ENCODE results near the gene SLC24A3. TPM values are rescaled to one million over a fixed set of nuclear protein-coding genes. Genes with fewer than 3 reads are reported as not detected.

Gene SLC24A3
- total and polyA plus RNA-seq, 2 of the 13 experiments (the other 11 are each of a cell fraction or from before 2014, with no cell fraction given) = not detected

DNA sequence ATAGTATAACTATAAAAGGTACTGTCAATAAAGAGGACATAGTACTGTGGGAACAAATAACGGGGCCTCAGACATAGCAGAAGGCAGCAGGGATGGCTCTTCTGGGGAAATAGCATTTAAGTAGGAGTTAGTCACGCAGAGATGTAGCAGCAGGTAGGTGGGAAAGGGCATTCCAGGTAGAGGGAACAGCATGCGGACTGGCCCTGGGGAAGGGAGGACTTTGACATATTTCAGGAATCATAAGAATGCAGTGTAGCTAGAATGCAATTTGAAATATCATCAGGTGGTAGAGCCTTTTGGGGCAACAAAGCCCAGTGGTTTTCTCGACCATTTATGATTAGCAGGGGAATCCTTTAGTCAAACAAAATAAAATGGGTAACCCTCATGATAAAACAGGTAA is 191.1 kb downstream of the SLC24A3 start (continued):
- TF ChIP-seq, protein P1, sequence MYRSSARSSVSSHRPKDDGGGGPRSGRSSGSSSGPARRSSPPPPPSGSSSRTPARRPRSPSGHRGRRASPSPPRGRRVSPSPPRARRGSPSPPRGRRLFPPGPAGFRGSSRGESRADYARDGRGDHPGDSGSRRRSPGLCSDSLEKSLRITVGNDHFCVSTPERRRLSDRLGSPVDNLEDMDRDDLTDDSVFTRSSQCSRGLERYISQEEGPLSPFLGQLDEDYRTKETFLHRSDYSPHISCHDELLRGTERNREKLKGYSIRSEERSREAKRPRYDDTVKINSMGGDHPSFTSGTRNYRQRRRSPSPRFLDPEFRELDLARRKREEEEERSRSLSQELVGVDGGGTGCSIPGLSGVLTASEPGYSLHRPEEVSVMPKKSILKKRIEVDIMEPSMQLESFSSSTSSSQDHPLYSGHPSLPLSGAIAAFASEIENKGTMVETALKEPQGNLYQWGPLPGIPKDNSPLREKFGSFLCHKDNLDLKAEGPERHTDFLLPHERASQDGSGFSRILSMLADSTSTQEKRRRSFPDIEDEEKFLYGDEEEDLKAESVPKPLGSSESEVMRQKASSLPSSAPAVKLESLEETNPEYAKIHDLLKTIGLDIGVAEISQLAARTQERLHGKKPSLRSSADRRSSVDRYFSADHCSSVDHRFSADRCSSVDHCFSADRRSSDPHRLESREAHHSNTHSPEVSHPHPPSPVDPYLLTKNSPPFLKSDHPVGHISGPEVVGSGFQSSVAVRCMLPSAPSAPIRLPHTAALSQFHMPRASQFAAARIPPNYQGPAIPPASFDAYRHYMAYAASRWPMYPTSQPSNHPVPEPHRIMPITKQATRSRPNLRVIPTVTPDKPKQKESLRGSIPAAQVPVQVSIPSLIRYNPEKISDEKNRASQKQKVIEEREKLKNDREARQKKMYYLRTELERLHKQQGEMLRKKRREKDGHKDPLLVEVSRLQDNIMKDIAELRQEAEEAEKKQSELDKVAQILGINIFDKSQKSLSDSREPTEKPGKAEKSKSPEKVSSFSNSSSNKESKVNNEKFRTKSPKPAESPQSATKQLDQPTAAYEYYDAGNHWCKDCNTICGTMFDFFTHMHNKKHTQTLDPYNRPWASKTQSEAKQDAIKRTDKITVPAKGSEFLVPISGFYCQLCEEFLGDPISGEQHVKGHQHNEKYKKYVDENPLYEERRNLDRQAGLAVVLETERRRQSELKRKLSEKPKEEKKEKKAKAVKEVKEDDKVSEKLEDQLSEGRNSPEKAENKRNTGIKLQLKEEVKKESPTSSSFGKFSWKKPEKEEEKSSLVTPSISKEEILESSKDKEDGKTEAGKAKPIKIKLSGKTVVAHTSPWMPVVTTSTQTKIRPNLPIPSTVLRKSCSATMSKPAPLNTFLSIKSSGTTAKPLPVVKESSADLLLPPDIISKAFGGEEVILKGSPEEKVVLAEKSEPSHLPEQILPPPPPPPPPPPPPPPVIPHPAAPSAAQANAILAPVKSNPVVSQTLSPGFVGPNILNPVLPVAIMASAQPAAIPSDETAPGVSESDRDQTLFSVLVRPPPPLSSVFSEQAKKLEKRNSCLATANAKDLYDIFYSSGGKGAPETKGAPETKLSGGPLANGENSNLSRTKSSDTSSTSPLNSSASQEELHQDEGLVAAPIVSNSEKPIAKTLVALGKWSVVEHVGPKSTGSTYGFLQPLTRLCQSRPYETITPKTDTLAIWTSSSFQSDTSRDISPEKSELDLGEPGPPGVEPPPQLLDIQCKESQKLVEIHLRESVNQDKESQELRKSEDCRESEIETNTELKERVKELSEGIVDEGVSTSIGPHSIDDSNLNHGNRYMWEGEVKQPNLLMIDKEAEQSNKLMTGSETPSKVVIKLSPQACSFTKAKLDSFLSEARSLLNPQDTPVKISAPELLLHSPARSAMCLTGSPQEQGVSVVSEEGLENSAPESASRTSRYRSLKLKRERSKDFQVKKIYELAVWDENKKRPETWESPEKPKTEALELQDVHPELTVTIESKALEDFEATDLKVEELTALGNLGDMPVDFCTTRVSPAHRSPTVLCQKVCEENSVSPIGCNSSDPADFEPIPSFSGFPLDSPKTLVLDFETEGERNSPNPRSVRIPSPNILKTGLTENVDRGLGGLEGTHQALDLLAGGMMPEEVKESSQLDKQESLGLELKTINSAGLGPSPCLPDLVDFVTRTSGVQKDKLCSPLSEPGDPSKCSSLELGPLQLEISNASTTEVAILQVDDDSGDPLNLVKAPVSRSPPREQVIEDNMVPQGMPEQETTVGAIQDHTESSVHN (CRISPR knock-in tag; IDR thresholded peaks at IDR 0.05) = no peak
- TF ChIP-seq, protein P2, sequence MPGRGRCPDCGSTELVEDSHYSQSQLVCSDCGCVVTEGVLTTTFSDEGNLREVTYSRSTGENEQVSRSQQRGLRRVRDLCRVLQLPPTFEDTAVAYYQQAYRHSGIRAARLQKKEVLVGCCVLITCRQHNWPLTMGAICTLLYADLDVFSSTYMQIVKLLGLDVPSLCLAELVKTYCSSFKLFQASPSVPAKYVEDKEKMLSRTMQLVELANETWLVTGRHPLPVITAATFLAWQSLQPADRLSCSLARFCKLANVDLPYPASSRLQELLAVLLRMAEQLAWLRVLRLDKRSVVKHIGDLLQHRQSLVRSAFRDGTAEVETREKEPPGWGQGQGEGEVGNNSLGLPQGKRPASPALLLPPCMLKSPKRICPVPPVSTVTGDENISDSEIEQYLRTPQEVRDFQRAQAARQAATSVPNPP (CRISPR knock-in tag; IDR thresholded peaks at IDR 0.05) = no peak
- TF ChIP-seq ZNF335 (CRISPR knock-in tag; IDR thresholded peaks at IDR 0.05) = no peak
- TF ChIP-seq CHD4 (IDR thresholded peaks at IDR 0.05; ENCODE audit: borderline replicate concordance, low read length) = no peak
- TF ChIP-seq GATAD1 (CRISPR knock-in tag; IDR thresholded peaks at IDR 0.05) = no peak
- TF ChIP-seq, protein P3, sequence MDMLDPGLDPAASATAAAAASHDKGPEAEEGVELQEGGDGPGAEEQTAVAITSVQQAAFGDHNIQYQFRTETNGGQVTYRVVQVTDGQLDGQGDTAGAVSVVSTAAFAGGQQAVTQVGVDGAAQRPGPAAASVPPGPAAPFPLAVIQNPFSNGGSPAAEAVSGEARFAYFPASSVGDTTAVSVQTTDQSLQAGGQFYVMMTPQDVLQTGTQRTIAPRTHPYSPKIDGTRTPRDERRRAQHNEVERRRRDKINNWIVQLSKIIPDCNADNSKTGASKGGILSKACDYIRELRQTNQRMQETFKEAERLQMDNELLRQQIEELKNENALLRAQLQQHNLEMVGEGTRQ (IDR thresholded peaks at IDR 0.05; ENCODE audit: low read depth, low read length) = no peak
- TF ChIP-seq, protein P3 (CRISPR knock-in tag; IDR thresholded peaks at IDR 0.05; ENCODE audit: borderline replicate concordance) = no peak
